HepG2 (cell line): ENCODE results near the gene DNAJC9. TPM values are rescaled to one million over a fixed set of nuclear protein-coding genes. Genes with fewer than 3 reads are reported as not detected.

Source experiments
- ATF7-NPFF ChIP-seq: sonication (generic); formaldehyde crosslinking; IDR thresholded peaks from 2 replicates; pipeline ENCODE4 v1.8.1; 2023; ENCODE audit warnings: mild to moderate bottlenecking, low read depth, missing genetic modification reagents, moderate library complexity
- ATRX ChIP-seq: sonication (generic); formaldehyde crosslinking; IDR thresholded peaks from 2 replicates; pipeline ENCODE4 v1.4.0; 2020; ENCODE audit warnings: missing genetic modification reagents, borderline replicate concordance
- CEBPG ChIP-seq: IDR thresholded peaks from 2 replicates; pipeline ENCODE4 v1.6.1; 2016
- EED ChIP-seq: sonication (generic); formaldehyde crosslinking; IDR thresholded peaks from 2 replicates; pipeline ENCODE4 v1.5.0; 2020; ENCODE audit warnings: mild to moderate bottlenecking, missing genetic modification reagents
- FLYWCH1 ChIP-seq: sonication (generic); formaldehyde crosslinking; IDR thresholded peaks from 2 replicates; pipeline ENCODE4 v1.8.1; 2023; ENCODE audit warnings: mild to moderate bottlenecking, missing genetic modification reagents
- MAFF ChIP-seq: IDR thresholded peaks from 2 replicates; pipeline ENCODE4 v1.6.1; 2011; ENCODE audit warnings: low read depth, low read length, improper control_type of control experiment
- MTF2 ChIP-seq: sonication (generic); formaldehyde crosslinking; IDR thresholded peaks from 2 replicates; pipeline ENCODE4 v1.5.0; 2020; ENCODE audit warnings: missing genetic modification reagents, borderline replicate concordance
- NFAT5 ChIP-seq: sonication (generic); formaldehyde crosslinking; IDR thresholded peaks from 2 replicates; pipeline ENCODE4 v1.4.0; 2020; ENCODE audit warnings: missing genetic modification reagents
- NFE2 ChIP-seq: sonication (generic); formaldehyde crosslinking; IDR thresholded peaks from 2 replicates; pipeline ENCODE4 v1.4.0; 2020; ENCODE audit warnings: missing genetic modification reagents
- RFXAP ChIP-seq: sonication (generic); formaldehyde crosslinking; IDR thresholded peaks from 2 replicates; pipeline ENCODE4 v1.4.0; 2020; ENCODE audit warnings: missing genetic modification reagents, borderline replicate concordance
- ZNF564 ChIP-seq: sonication (generic); formaldehyde crosslinking; IDR thresholded peaks from 2 replicates; pipeline ENCODE4 v1.8.1; 2023; ENCODE audit warnings: mild to moderate bottlenecking, missing genetic modification reagents
- ZNF644 ChIP-seq: IDR thresholded peaks from 2 replicates; pipeline ENCODE4 v1.6.1; 2016; ENCODE audit warnings: low read depth
- polyA plus RNA-seq, 8 experiments: library from polyadenylated mRNA; depleted of rRNA in 3 of 8; stranded (reverse) in 7 of 8; unstranded in 1 of 8; fragments of >200 nt; fragmentation: Illumina TruSeq in 4 of 8; extraction: Trizol in 4 of 8; gene quantifications; 2 replicates each; pipeline versions ENCODE4 v1.2.1 to v1.2.3, GENCODE V29; 2011 to 2016; ENCODE audit warnings: low read depth in 4 of 8, missing spikeins in 1 of 8, mixed read lengths in 1 of 8; ENCODE audit not compliant: insufficient read depth in 1 of 8
- total RNA-seq, 5 experiments: library from RNA; depleted of rRNA; stranded (reverse); fragments of >200 nt; fragmentation: Illumina TruSeq; extraction: Trizol; gene quantifications; 2 replicates each; pipeline ENCODE4 v1.2.3, GENCODE V29; 2016; ENCODE audit warnings: low read depth in 1 of 5
- TF ChIP-seq, protein P1 (sequence below): sonication (generic); formaldehyde crosslinking; IDR thresholded peaks from 2 replicates; pipeline ENCODE4 v1.4.0; 2020; ENCODE audit warnings: missing genetic modification reagents
- TF ChIP-seq, protein P2 (sequence below): sonication (generic); formaldehyde crosslinking; IDR thresholded peaks from 2 replicates; pipeline ENCODE4 v1.4.0; 2020; ENCODE audit warnings: missing genetic modification reagents, borderline replicate concordance
- TF ChIP-seq, protein P3 (sequence below): sonication (generic); formaldehyde crosslinking; IDR thresholded peaks from 2 replicates; pipeline ENCODE4 v1.4.0; 2020; ENCODE audit warnings: mild to moderate bottlenecking, low read depth, missing genetic modification reagents

DNAJC9 gene
- total and polyA plus RNA-seq, 2 of the 13 experiments (the other 11 are each of a cell fraction or from before 2014, with no cell fraction given) = 15.9 to 60.3 TPM

GRCh38 chr10:73251683-73252444 lies 4.8 kb upstream of the DNAJC9 start (continued):
- TF ChIP-seq NFAT5 (CRISPR knock-in tag) (peak; percentile 25; the same call in 1 of the 2 replicates), ZNF644 (CRISPR knock-in tag) (no peak), NFE2 (no peak), FLYWCH1 (0 out of 2 replicates have a peak, but pooled peaks have one; percentile 18), MTF2 (peak; percentile 34; the same call in 1 of the 2 replicates), RFXAP (CRISPR knock-in tag) (peak; percentile 9; the same call in 1 of the 2 replicates), ZNF564 (CRISPR knock-in tag) (no peak), ATRX (CRISPR knock-in tag) (no peak), CEBPG (CRISPR knock-in tag) (peak; percentile 59; the same call in 1 of the 2 replicates), ATF7-NPFF (CRISPR knock-in tag) (0 out of 2 replicates have a peak, but pooled peaks have one; percentile 42), EED (CRISPR knock-in tag) (peak; percentile 19; the same call in 1 of the 2 replicates), MAFF (no peak)
- TF ChIP-seq, protein P1, sequence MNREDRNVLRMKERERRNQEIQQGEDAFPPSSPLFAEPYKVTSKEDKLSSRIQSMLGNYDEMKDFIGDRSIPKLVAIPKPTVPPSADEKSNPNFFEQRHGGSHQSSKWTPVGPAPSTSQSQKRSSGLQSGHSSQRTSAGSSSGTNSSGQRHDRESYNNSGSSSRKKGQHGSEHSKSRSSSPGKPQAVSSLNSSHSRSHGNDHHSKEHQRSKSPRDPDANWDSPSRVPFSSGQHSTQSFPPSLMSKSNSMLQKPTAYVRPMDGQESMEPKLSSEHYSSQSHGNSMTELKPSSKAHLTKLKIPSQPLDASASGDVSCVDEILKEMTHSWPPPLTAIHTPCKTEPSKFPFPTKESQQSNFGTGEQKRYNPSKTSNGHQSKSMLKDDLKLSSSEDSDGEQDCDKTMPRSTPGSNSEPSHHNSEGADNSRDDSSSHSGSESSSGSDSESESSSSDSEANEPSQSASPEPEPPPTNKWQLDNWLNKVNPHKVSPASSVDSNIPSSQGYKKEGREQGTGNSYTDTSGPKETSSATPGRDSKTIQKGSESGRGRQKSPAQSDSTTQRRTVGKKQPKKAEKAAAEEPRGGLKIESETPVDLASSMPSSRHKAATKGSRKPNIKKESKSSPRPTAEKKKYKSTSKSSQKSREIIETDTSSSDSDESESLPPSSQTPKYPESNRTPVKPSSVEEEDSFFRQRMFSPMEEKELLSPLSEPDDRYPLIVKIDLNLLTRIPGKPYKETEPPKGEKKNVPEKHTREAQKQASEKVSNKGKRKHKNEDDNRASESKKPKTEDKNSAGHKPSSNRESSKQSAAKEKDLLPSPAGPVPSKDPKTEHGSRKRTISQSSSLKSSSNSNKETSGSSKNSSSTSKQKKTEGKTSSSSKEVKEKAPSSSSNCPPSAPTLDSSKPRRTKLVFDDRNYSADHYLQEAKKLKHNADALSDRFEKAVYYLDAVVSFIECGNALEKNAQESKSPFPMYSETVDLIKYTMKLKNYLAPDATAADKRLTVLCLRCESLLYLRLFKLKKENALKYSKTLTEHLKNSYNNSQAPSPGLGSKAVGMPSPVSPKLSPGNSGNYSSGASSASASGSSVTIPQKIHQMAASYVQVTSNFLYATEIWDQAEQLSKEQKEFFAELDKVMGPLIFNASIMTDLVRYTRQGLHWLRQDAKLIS (CRISPR knock-in tag) = 0 out of 2 replicates have a peak, but pooled peaks have one; percentile 21
- TF ChIP-seq, protein P2, sequence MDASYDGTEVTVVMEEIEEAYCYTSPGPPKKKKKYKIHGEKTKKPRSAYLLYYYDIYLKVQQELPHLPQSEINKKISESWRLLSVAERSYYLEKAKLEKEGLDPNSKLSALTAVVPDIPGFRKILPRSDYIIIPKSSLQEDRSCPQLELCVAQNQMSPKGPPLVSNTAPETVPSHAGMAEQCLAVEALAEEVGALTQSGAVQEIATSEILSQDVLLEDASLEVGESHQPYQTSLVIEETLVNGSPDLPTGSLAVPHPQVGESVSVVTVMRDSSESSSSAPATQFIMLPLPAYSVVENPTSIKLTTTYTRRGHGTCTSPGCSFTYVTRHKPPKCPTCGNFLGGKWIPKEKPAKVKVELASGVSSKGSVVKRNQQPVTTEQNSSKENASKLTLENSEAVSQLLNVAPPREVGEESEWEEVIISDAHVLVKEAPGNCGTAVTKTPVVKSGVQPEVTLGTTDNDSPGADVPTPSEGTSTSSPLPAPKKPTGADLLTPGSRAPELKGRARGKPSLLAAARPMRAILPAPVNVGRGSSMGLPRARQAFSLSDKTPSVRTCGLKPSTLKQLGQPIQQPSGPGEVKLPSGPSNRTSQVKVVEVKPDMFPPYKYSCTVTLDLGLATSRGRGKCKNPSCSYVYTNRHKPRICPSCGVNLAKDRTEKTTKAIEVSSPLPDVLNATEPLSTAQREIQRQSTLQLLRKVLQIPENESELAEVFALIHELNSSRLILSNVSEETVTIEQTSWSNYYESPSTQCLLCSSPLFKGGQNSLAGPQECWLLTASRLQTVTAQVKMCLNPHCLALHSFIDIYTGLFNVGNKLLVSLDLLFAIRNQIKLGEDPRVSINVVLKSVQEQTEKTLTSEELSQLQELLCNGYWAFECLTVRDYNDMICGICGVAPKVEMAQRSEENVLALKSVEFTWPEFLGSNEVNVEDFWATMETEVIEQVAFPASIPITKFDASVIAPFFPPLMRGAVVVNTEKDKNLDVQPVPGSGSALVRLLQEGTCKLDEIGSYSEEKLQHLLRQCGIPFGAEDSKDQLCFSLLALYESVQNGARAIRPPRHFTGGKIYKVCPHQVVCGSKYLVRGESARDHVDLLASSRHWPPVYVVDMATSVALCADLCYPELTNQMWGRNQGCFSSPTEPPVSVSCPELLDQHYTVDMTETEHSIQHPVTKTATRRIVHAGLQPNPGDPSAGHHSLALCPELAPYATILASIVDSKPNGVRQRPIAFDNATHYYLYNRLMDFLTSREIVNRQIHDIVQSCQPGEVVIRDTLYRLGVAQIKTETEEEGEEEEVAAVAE (CRISPR knock-in tag) = peak; percentile 76
- TF ChIP-seq, protein P3, sequence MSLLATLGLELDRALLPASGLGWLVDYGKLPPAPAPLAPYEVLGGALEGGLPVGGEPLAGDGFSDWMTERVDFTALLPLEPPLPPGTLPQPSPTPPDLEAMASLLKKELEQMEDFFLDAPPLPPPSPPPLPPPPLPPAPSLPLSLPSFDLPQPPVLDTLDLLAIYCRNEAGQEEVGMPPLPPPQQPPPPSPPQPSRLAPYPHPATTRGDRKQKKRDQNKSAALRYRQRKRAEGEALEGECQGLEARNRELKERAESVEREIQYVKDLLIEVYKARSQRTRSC (CRISPR knock-in tag) = no peak
